Suprapubic skin (tissue), 4 donors: ENCODE results near the gene AGAP1.

Experiments
- CTCF ChIP-seq, 2 donors: fragments of 200-600 bp in 1 of 2; fragments of 450-650 bp in 1 of 2; sonication (generic) in 1 of 2; IDR thresholded peaks; one replicate each; pipeline ENCODE4 v1.5.1; 2016 to 2019; ENCODE audit warnings: antibody characterized with exemption in 2 of 2, mild to moderate bottlenecking in 1 of 2, moderate library complexity in 1 of 2
- POLR2A ChIP-seq, 2 donors: fragments of 450-650 bp; IDR thresholded peaks; one replicate each; pipeline ENCODE4 v1.6.1; 2017; ENCODE audit warnings: antibody characterized with exemption in 2 of 2, mild to moderate bottlenecking in 2 of 2, moderate library complexity in 2 of 2
- POLR2AphosphoS5 ChIP-seq, 3 donors: sonication (generic); formaldehyde crosslinking; IDR thresholded peaks; one replicate each; pipeline ENCODE4 v1.6.1; 2017; ENCODE audit warnings: antibody characterized with exemption in 3 of 3

GRCh38 chr2:236085211-236085610 lies 591.4 kb downstream of the AGAP1 start:
- TF ChIP-seq POLR2AphosphoS5 (IDR thresholded peaks at IDR 0.05) (no peak), CTCF (IDR thresholded peaks at IDR 0.05) (no peak), POLR2A (IDR thresholded peaks at IDR 0.05) (no peak)
